ENCODE data around the gene MRAS.

MRAS gene

GRCh38 chr3:138340511-138340910 lies 7.9 kb upstream of the MRAS start:
- no peak for DNase-seq (ENCODE audit: low read depth)

- no peak for DNase-seq (ENCODE audit: low read depth)
These were observed 3.6 kb upstream of the MRAS start for GRCh38 chr3:138344754-138345153.

GRCh38 chr3:138348754-138349739 lies 668 bp downstream of the MRAS start:
- no peak for DNase-seq (ENCODE audit: low read depth)

DNA sequence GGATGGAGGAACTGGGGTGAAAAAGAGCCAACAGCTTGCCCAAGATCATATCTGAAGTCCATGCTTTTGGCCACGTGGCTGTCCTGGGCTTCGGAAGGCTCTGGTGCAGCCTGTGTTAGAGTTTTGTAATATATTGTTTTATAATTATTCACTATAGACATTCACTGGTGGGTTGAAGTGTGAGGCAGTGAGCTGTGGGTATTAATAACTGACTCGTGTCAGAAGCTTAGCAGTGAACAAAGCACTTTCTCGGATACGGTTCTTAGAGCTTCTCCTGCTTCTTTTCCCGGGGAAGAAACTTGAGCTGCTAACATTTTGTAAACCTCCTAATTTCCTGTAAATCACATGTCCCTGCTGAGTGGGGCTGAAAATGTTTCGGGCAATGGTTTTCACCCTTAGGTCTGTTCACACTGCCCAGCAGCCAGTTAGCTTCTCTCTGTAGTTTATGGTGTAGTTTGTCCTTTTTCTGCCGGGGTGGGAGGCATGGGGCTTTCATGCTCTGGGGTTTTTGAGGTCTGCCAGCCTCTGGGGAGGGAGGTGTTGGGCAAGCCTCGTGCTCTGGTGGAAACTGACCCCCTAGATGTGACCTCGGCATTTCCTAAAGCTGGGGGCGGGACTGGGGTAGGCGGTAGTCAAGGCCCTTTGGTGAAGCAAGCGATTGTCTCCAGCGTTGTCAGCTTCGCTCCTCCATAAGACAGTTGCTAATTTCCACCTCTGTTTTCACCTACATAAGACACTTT lies 1.7 kb downstream of the MRAS start:
- no peak for DNase-seq (ENCODE audit: low read depth)

DNA sequence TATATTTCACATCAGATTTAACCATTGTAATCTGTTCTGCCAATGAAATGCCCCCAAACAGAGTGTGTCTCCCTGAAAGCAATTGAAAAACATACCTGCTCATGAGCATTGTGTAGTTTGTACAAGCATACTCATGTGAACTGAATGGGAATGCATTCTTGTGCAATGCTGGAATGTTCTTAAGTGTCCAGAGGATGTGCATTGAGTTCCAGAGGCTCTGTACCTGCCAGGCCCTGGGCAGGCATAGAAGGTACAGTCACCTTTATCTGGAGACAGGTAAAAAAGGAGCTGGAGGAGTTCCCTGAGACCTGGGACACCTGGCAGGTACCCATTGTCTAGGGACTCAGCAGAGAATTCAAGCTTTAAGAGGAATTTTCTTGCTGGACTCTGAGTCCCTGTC lies 2.8 kb downstream of the MRAS start:
- no peak for DNase-seq (ENCODE audit: low read depth)

DNA sequence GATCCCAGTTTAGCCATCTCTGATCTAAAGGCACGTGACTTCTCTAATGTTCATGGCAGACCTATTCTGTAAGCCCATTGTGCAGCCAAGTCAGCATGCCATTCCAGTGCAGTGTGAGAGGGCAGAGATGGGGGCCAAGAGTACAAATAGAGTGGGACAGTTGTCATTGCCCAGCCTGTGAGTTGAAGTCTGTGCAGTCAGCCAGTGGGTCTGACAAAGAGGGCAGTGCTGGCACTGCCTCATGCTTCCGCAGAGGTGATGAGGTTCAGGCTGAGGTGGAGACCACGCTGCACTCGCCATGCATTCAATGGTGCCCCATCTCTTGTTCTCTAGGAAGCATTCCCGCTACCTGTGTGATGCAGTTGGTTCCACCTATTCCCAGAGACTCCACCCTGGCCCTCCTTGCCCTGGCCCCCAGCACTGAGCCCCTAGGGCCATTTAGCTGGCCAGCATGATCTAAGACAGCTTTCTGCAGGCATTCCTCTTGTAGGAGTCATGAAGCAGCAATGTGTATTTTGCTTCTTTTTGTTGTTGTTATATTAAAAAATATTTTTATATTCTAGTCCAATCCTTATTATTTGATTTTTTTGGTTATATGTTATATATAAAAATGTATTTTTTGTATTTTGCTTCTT lies 3.7 kb downstream of the MRAS start:
- no peak for DNase-seq (ENCODE audit: low read depth)

- DNase-seq (ENCODE audit: low read depth): no peak
These were observed 6.0 kb downstream of the MRAS start for GRCh38 chr3:138354376-138354775.

- DNase-seq (ENCODE audit: low read depth): no peak
These were observed 6.7 kb downstream of the MRAS start for GRCh38 chr3:138355071-138355470.

DNA sequence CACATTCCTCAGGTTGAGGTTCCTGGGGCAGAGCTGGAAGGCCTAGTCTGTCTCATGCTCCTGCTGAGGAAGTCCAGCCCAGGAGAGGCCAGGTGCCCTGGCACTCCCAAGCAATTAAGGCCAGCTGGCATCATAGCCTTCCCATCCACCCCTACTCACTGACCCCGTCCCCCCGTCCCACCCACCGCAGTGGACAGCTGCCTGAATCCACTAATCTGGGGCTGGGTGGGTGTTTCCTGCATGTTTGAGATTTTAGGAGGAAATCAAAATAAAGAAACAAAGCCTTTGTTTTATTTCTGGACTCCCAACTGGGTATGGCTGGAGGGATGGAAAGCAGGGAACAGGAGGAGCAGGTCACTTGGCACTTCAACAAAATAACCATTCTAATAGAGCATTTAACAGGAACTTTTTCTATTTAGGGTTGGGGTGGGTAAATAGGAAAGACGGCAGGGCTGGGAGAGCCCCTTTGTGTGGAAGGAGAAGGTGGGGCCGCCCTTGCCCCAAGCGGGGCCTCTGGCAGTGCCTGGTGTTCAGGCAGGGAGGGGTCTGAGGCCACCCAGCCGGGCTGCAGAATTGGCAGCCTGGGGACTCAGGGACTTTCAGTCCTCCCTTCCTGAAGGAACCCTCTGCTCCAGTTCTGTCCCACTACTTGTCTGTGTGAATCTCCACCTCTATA lies 8.5 kb downstream of the MRAS start:
- no peak for DNase-seq (ENCODE audit: low read depth)

DNA sequence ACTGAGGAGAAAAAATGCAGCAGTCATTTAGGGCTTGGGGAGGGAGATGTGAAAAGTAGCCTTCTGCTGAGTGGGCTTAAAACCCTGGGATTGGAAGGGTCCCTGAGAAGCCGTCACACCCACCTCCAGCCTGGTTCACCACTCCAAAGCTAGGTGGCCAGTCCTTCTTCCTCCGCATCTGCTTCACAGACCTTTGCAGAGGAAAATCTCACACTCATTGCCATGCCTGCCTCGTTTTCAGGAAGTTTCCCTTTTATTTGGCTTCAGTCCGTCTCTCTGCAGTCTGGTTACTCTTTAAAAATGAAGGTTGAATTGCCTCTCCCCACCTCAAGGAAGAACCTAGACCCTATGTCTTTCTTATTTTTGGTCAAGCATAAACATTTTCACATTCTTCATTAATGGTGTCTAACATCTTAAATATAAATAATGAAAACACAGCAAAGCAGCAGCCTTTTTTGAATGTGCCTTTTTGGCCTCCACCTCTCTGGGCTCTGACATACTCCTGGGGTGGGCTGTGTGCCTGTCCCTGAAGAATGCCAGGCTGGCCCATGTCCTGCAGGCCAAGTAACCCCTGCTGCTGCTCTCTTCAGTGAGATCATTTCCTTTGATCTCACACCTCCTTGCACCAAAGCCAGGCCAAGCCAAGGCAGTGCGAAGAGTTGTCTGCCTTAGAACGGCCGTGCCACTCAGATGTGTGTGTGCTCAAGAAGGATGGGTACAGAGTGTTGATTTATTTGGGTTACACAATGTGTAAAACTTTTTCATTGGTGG lies 11.0 kb downstream of the MRAS start:
- DNase-seq (ENCODE audit: low read depth): no peak

GRCh38 chr3:138359919-138360868 lies 11.8 kb downstream of the MRAS start:
- no peak for DNase-seq (ENCODE audit: low read depth)

- DNase-seq (ENCODE audit: low read depth): no peak
These were observed 12.6 kb downstream of the MRAS start for GRCh38 chr3:138360869-138361525.

- no peak for DNase-seq (ENCODE audit: low read depth)
These were observed 13.2 kb downstream of the MRAS start for GRCh38 chr3:138361561-138361971.

DNA sequence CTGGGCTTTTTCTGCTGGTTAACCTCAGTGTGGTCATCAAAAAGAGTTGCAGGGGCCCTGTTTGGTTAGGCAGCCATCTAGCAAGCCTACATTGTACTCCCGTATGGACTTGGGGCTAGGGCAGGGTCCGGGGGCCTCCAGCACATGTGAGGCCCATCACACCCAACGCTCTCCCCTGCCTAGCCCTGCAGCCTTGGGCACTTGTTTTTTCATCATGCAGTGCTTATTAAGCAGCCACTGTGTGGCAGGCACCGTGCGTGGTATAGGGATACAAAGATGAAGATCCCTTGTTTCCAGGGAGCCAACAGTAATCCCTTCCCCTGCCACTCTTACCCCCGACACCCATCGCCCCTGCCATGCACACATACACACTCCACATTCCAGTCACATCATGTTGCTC lies 14.2 kb downstream of the MRAS start:
- no peak for DNase-seq (ENCODE audit: low read depth)

DNA sequence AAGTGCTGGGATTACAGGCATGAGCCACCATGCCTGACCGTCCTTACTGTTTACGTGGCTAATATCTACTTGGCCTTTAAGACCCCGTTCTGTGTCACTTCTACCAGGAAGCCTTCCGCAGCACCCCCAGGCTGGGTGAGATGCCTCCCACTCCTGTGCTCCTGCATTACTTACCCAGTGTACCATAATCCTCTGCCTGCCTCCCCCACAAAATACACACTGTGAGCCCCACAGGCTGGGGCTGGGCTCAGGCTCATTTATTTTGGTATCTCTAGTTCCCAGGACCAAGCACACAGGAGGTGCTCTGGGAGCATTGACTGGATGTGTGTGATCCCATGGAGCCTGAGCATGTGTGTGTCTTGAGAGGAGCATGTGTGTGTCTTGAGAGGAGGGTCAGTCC lies 14.9 kb downstream of the MRAS start:
- no peak for DNase-seq (ENCODE audit: low read depth)

- no peak for DNase-seq (ENCODE audit: low read depth)
These were observed 16.2 kb downstream of the MRAS start for GRCh38 chr3:138364356-138365252.

GRCh38 chr3:138365253-138365555 lies 16.8 kb downstream of the MRAS start:
- DNase-seq (ENCODE audit: low read depth): no peak

DNA sequence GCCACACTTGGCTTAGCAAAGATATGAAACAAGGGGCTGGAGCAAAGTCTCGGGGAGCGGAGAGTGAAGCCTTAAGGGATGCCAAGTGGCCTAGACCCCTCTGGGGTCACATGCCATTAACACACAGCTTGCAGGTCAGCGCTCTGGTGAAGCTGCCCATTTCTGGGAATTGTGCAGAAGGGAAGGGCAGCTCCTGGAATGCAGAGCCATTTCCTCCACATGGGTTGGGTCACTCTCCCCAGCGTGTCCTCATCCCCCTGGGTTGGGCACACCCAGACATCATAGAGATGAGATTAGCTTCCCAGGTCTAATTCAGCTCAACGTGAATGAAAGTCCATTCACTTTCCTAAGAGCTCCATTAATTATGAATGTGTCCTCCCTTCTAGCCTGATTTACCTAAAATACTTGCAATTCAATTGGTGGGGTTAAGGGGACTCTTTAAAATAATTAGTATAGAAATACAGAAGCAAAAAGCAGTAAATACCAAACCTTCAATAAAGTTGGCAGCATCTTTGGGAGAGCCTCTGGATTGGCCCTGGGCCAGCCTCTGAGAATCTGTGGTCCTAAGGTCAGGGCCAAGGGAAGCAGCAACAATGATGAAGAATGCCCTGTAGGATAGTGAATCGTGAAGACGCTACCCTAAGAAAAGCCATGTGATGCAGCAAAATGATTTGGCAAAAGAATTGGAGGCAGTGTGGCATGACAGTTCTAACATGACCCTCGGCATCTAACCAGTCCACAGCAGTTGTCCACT lies 17.8 kb downstream of the MRAS start:
- DNase-seq (ENCODE audit: low read depth): no peak
